ENCODE data around the gene PDHA2.
"Not testable (repeated sequence)": the region's sequence is repeated elsewhere in the genome, so short reads cannot be mapped to it uniquely, and the experiment has no call there.

Gene PDHA2

DNA sequence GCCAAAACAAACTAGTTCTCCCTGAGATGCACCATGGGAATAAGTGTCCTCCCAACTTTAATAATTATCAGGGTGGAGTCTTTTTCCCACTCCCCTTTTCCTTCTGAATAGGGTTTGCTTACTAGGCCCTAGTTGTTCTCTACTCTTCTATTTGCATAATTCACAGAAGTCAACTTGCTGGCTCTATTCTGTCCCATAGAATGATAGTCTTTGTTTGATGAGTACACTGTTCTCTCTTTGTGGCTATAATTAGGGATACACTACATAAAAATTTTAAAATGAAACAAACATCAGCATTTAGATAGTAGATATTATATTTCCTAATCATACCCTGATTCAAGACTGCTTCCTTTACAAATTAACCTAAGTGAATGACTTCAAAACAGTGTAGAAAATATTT, 10.3 kb downstream of the PDHA2 start:
- Mint-ChIP-seq H3K27me3 (ENCODE audit: low read depth, poor library complexity) (no peaks in the 10 kb centered on the region), H3K9me3 (no peaks in the 10 kb centered on the region), H3K4me1 (no peaks in the 10 kb centered on the region), H3K4me3 (no peak overlapping the region), H3K27ac (no peak overlapping the region), H3K36me3 (ENCODE audit: low read depth) (no peaks in the 10 kb centered on the region)
- TF ChIP-seq, protein P1, sequence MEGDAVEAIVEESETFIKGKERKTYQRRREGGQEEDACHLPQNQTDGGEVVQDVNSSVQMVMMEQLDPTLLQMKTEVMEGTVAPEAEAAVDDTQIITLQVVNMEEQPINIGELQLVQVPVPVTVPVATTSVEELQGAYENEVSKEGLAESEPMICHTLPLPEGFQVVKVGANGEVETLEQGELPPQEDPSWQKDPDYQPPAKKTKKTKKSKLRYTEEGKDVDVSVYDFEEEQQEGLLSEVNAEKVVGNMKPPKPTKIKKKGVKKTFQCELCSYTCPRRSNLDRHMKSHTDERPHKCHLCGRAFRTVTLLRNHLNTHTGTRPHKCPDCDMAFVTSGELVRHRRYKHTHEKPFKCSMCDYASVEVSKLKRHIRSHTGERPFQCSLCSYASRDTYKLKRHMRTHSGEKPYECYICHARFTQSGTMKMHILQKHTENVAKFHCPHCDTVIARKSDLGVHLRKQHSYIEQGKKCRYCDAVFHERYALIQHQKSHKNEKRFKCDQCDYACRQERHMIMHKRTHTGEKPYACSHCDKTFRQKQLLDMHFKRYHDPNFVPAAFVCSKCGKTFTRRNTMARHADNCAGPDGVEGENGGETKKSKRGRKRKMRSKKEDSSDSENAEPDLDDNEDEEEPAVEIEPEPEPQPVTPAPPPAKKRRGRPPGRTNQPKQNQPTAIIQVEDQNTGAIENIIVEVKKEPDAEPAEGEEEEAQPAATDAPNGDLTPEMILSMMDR (IDR thresholded peaks at IDR 0.05), result no peak
- no peak for DNase-seq

DNA sequence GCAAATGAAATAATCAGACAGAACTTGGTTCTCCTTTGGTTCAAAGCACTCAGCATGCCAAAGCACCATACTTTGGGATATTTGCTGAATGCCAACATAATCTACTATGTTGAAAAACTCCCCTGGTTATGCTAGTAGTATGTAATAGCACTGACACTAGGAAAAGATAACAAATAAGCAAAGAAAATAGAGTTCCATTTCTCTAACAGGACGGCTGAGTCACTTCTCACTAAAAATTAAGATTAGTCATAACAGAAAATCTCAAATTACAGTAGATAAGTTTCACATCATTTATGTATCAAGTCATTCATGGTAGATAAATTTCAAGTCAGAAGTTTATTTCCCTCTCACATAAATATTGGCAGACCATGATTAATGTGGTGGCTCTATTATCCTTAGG, 17.9 kb downstream of the PDHA2 start:
- Mint-ChIP-seq H3K9me3 (no peaks in the 10 kb centered on the region), H3K4me1 (no peaks in the 10 kb centered on the region), H3K36me3 (ENCODE audit: low read depth) (no peaks in the 10 kb centered on the region), H3K4me3 (no peak overlapping the region), H3K27ac (no peak overlapping the region), H3K27me3 (ENCODE audit: low read depth, poor library complexity) (no peaks in the 10 kb centered on the region)
- TF ChIP-seq, protein P1 (IDR thresholded peaks at IDR 0.05), result no peak
- no peak for DNase-seq

DNA sequence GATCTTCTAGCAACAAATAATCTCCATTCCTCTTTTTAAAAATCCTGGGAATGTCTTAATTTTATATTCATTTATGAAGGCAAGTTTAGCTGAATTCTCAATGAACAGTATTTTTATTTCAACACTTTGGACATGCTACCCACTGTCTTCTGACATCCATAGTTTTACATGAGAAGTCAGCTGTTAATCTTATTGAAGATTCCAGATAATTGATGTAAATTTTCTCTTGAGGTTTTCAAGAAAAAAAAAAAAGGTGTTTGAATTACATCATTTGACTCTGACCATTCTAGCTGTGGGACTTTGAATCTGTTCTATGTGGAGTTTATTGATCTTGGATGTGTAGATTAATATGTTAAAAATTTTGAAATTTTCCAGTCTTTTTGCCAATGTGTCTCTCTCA, 28.0 kb downstream of the PDHA2 start:
- Mint-ChIP-seq H3K4me1 (no peaks in the 10 kb centered on the region), H3K36me3 (ENCODE audit: low read depth) (peaks cover 8% of the 10 kb centered on the region), H3K9me3 (peaks cover 33% of the 10 kb centered on the region), H3K27ac (no peak overlapping the region), H3K27me3 (ENCODE audit: low read depth, poor library complexity) (no peaks in the 10 kb centered on the region), H3K4me3 (no peak overlapping the region)
- DNase-seq, result no peak
- TF ChIP-seq, protein P1 (IDR thresholded peaks at IDR 0.05), result no peak

DNA sequence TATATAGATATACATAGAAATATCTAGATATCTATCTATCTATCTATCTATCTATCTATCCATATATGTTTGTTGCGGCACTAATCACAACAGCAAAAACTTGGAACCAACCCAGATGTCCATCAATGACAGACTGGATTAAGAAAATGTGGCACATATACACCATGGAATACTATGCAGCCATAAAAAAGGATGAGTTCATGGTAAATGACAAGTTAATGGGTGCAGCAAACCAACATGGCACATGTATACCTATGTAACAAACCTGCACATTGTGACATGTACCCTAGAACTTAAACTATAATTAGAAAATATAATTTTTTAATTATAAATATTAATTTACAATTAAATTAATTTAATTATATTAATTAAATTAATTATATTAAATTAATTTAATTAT, 29.5 kb downstream of the PDHA2 start:
- H3K27me3 Mint-ChIP-seq (ENCODE audit: low read depth, poor library complexity); H3K4me3 Mint-ChIP-seq; H3K36me3 Mint-ChIP-seq (ENCODE audit: low read depth); H3K4me1 Mint-ChIP-seq; H3K27ac Mint-ChIP-seq; DNase-seq: not testable (repeated sequence)
- peaks cover 33% of the 10 kb centered on the region for H3K9me3 Mint-ChIP-seq

DNA sequence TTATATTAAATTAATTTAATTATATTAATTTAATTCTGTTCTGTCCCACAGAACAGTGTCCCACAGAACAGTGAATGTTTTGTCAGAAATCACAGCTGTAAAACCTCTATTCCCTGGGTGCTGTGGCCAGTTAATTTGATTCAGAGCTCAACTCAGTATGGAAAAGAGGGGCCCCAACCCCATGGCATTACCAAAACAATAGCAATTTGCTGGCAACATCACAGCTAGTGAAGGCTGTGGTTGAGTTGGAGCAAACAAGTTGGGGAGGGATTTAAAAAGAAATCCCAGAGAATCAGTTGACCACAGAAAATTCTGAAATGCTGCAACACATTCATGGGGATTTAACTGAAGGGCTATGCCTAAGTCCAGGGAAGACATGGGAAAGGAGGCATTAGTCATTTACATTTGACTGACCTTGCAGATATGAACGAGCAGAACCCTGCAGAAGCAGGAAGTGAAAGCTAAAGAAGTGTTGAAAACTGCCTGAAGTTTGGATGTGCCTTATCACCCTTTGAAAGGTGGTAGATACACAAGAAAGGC, 30.1 kb downstream of the PDHA2 start:
- peaks cover 8% of the 10 kb centered on the region for H3K36me3 Mint-ChIP-seq (ENCODE audit: low read depth)
- no peak overlapping the region for H3K27ac Mint-ChIP-seq
- no peaks in the 10 kb centered on the region for H3K4me1 Mint-ChIP-seq
- TF ChIP-seq, protein P1 (IDR thresholded peaks at IDR 0.05), result no peak
- H3K9me3 Mint-ChIP-seq, result peaks cover 33% of the 10 kb centered on the region
- no peak overlapping the region for H3K4me3 Mint-ChIP-seq
- H3K27me3 Mint-ChIP-seq (ENCODE audit: low read depth, poor library complexity), result no peaks in the 10 kb centered on the region
- DNase-seq, result no peak

DNA sequence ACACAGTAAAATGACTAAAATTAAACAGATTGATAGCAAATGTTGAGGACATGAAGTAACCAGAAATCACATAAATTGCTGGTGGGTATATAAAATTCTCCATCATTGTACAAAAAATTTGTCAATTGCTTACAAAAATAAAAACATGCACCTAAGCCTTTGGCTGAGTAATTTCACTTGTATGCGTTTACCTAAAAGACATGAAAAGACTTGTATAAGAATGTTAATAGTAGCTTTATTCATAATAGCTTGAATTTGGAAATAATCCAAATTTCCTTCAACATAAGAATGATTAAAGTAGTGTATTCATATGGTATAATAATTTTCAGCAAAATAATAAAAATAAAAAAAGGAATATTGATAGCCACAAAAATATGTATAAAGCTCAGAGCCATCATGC, 37.7 kb downstream of the PDHA2 start:
- no peaks in the 10 kb centered on the region for H3K4me1 Mint-ChIP-seq
- H3K36me3 Mint-ChIP-seq (ENCODE audit: low read depth), result no peaks in the 10 kb centered on the region

More for the DNA sequence above, 37.7 kb downstream of the PDHA2 start:
- DNase-seq, result no peak
- Mint-ChIP-seq H3K9me3 (no peaks in the 10 kb centered on the region), H3K27ac (no peak overlapping the region), H3K27me3 (ENCODE audit: low read depth, poor library complexity) (no peaks in the 10 kb centered on the region), H3K4me3 (no peak overlapping the region)
- TF ChIP-seq, protein P1 (IDR thresholded peaks at IDR 0.05), result no peak
